Stimulated activated CD4-positive, alpha-beta T cell treated with anti-CD3 and anti-CD28 coated beads, Interleukin-15, amount 100 ng/mL, for 48 hours (primary cell): ENCODE results near the gene CFAP119.

Experiments used
- DNase-seq, 2 donors: peaks; one replicate each; pipeline ENCODE4 v3.0.0-alpha.2; 2020; ENCODE audit warnings: low read depth in 2 of 2

The CFAP119 gene

DNA sequence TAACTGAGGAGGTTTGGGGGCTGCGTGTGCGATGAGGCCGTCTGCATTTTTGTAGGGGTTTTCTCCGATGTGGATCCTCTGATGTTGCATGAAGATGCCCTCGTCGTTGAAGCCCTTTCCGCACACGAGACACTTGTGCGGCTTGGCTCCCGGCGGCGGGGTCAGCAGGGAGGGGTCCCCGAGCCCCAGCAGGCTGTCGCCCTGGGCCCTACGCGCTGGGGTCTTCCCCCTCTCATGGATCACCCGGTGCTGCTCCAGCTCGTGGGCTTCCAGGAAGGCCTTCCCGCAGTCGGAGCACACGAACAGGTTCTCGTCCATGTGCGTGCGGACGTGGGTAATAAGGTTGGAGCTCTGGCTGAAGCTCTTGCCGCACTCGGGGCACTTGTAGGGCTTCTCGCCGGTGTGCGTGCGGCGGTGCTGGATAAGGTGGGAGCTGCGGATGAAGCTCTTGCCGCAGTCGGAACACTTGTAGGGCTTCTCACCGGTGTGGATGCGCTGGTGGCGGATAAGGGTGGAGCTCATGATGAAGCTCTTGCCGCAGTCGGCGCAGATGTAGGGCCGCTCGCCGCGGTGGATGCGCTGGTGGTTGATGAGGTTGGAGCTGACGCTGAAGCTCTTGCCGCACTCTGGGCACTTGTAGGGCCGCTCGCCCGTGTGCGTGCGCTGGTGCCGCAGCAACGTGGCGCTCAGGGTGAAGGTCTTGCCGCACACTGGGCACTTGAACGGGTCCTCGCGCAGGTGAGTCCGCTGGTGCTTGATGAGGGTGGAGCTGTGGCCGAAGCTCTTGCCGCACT, 20.8 kb upstream of the CFAP119 start:
- no peak for DNase-seq

DNA sequence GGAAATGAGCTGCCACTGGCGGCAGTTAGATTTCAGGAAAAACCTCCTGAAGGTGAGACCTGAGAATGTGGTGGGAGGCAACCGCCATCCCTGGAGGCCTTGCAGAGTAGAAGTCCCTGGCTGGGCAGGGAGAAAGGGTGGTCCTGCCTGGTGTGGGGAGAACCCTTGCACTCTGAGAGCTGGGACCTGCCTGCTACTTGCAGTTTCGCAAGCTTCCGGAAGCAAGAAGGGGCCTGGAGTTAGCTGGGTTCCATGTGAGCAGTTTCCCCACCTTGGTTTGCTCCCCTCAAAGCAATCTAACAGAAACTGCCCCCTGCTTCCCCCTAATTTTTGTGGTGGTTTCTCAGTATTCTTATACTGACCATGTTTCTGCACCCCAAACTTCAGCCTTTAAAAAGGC, 18.7 kb upstream of the CFAP119 start:
- no peak for DNase-seq

DNA sequence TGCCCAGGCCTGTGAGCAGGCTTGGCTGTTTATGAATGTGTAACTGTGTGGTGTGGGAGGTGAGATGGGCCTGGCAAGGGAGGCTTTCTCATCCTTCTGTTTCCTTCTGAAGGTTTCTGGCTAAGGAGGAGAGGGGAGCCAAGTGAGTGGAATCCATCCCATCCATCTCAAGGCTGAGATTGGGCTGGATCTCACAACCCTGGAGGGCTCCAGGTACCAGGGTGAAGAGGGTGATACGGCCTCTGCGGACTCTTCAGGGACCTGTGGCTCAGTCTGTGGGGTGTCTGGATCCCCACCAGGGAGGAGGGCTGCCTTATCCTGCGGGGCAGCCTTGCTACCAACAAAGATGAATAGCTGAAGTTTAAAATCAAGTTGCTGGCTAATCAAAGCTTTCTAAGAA, 18.2 kb upstream of the CFAP119 start:
- DNase-seq, result no peak

DNA sequence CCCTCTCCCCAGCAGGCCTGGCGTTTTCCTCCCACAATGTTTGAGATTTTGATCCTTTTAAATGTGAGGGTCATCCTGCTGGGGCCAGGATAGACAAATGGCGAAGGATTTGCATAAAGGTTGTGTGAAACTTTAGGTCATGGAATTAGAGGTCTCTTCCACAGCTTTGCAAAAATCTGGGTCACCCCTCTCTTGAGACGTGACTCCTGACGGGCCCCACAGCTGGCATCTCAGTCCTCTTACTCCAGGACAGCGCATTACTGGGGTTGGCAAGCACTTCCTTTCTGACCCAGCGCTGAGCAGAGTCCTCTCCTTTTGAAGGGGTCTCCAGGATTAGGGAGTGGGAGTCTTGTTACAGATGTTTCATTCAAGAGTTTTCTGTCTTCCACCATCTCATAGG, 17.7 kb upstream of the CFAP119 start:
- no peak for DNase-seq

DNA sequence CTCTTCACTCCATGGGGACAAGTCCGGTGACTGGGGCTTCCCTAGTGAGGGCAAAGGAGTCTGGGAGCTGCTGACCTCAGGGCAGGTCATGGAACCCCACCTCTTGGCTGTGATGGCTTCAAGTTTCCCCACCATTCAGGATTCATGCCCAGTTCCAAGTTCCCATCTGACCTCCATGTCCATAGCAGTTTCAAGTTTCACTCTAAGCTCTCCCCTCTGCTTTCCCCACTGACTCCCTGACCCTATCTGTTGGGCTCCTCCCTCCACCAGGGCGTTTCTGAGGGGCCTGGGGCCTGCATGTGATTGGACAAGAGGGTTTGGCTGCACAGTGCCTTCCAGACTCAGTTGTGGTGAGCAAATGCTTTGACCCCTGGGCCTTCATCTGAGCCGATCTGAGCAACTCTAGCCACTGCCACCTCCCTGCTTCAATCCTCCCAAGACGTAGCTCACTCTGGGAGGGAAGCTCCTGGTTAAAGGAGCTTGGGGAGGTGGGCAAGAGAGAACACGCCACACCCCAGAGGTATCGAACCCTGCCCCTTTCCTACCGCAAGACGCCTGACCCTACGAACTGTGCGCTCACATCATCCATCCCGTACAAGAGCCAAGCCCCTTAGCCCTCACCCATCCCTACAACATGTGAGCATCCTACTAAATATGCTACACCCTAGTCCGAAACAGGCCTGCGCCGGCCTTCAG, 16.8 kb upstream of the CFAP119 start:
- DNase-seq, result no peak

DNA sequence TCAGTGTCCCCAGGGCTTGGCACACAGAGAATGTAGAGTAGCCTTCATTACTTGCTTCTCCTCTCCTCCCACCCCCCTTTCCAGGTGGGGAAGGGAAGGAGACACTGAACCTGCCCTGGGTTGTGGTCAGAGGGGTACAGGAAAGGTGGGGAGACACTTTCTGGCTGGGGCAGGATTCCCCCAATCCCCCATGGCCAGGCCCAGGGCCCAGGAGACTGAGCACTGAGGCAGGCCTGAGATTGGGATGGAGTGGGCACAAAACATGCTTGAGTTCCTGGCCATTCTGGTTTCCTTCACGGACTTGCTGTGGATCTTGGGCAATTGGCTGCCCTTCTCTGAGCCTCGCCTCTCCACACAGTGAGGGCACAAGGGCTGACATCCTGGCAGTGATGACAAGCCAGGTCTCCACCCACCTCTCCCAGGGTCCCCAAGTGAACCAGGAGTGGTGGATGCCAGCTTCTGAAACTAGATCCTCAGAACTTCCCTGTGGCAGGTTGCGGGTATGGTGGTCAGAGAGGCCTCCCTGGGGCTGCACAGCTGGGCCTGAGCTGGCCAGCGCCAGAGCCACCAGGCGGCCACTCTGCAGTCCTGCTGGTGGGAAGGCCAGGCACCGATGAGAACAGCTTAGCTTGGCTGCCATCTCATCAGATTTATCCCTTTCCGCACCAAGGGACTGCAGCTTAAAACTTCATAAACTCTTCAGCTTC, 15.9 kb upstream of the CFAP119 start:
- DNase-seq, result no peak

DNA sequence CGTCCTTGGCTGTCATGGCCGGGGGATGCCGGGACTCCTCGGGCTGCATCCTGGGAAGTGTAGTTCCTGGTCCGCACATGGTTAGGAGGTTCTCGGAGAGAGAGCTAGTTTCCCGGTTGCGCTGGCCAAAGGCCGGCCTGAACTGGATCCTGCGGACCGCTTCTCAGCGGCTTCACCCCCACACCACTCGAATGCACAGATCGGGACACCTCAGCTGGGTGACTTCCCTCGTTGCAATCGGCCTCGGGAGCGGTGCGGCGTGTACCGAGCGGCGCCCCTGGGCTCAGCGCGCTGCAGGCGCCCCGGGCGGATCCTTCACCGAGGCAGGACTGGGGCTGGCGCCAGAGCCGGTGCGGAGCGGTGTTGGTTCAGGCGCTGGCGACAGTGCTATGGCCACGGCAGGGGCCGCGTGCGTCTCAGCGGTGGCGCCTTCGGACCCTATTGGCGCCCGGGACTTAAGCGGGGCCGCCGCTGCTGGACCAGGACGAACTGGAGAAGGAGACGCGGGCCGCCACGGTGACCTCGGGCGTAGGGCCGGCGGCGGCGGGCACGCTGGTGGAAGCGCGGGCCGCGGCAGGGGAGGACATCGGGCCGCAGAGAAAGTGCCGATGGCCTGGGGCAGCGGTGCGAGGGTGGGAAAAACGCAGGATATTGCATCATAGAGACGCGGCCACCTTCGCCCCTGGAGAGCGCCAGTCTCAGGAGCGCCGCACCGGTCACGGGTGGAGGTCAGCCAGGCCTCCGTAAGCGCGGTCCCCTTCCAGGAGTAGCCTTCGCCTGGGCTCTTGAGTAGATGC, 13.7 kb upstream of the CFAP119 start:
- DNase-seq, result peak; percentile 51 to 54

DNA sequence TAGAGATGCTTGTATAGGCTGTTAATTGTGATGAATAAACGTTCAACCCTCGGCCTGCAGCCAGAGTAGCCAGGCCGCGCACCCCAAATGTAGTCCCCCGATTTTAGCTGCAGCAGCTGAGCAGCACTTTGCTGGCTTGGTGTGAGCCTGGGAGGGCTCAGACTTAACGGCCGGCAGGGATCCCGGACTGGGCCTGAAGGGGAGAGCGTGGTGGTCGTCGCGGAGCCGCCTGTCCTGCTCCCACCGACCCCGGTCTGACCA, 13.2 kb upstream of the CFAP119 start:
- DNase-seq, result no peak

DNA sequence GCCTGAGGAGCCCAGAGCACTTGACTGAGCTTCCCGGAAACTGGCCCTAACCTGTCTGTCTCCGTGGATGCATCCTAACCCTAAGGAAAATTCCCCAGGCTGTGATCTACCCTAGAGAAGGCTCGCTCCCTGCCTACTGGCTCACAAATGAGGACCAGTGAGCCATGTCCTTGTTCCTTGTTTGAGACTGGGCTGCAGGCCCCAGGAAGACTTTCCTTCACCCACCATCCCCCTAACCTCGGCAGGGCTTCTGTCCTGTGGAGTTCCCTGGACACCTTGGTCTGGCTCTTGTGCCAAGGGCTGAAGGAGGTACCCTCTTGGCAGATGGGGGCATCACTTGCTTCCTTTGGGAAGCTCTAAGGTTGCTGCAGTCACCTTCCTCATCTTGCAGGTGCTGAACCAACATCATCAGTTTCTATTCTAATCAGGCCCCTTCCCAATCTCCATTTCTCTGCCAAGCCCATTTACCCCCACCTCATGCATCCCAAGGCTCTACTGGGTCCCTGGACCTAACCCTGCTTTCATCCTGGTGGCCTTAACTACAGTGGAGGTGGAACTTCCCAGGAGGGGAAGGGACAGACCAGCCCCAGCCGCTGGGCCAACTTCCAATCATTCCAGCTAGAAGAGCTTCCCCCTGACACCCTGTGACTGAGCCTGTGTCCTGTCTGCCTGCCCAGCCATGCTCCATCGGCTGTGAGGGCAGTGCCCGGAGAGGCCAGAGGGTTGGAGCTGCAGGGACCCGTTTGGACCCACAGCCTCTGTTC, 12.7 kb upstream of the CFAP119 start:
- no peak for DNase-seq

DNA sequence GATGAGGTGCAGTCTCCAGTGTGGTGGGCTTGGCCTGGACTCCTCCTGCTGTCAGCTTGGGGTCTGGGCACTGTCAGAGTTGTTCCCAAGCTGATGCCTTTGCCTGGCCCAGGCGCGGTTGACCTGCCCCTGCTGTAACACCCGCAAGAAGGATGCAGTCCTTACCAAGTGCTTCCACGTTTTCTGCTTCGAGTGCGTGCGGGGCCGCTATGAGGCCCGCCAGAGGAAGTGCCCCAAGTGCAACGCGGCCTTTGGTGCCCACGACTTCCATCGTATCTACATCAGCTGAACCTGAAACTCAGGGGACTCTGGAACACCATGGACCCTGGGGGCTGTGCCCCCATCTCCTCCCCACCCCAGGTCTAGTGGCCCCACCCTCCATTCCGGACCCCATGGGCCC, 12.0 kb upstream of the CFAP119 start:
- no peak for DNase-seq

DNA sequence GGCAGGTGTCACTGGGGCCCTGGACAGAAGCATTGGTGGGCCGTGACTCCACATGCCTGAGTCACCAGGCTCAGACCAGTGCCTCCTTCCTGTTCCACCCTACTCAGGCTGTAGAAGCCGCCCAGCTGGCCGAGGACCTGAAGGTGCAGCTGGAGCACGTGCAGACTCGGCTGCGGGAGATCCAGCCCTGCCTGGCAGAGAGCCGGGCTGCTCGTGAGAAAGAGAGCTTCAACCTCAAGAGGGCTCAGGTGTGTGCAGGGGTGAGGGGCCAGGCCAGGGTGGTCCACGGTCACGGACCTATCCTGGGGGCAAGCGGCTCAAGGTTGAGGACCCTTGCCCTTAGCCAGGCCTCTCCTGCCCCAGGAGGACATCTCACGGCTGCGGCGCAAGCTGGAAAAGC, 9.9 kb upstream of the CFAP119 start:
- no peak for DNase-seq

DNA sequence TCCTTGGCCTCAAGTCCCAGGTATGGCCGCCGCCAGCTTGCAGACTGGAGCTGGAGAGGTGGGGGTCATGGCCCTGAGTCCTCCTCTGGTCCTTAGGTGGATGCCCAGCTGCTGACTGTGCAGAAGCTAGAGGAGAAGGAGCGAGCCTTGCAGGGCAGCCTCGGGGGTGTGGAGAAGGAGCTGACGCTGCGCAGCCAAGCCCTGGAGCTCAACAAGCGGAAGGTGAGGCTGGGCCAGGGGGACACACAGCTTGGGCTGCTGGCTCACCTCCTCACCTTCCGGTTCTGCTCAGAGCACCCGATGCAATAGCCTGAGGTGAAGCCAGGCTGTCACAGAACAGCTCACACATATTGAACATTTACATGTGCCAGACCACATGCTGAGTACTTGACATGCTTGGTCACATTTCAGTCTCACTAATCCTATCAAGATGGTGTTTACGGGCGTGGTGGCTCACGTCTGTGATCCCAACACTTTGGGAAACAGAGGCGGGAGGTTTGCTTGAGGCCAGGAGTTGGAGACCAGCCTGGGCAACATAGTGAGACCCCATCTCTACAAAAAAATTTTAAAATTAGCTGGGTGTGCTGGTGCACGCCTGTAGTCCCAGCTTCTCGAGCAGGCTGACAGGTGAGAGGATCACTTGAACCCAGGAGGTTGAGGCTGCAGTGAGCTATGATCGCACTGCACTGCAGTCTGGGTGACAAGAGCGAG, 7.7 kb upstream of the CFAP119 start:
- DNase-seq, result no peak

DNA sequence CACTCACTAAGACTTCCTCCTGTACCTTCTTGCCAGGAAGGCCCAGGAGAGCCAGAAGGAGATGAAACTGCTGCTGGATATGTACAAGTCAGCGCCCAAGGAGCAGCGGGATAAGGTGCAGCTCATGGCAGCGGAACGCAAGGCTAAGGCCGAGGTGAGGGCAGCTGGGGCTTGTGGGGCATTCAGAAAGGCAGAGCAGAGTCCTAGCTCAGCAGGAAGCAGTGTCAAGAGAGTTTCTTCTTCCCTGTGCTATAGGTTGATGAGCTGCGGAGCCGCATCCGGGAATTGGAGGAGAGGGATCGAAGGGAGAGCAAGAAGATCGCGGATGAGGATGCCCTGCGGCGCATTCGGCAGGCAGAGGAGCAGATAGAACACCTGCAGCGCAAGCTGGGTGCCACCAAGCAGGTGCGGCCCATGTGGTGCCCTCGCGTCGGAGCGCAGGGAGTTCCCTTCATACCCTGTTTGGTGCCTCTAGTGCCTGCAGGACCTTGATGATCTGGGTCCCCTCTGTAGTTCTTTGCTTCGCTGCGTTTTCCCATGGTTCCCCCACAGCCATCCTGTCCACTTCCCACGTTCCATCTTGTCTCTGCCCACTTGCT, 6.8 kb upstream of the CFAP119 start:
- DNase-seq, result no peak

DNA sequence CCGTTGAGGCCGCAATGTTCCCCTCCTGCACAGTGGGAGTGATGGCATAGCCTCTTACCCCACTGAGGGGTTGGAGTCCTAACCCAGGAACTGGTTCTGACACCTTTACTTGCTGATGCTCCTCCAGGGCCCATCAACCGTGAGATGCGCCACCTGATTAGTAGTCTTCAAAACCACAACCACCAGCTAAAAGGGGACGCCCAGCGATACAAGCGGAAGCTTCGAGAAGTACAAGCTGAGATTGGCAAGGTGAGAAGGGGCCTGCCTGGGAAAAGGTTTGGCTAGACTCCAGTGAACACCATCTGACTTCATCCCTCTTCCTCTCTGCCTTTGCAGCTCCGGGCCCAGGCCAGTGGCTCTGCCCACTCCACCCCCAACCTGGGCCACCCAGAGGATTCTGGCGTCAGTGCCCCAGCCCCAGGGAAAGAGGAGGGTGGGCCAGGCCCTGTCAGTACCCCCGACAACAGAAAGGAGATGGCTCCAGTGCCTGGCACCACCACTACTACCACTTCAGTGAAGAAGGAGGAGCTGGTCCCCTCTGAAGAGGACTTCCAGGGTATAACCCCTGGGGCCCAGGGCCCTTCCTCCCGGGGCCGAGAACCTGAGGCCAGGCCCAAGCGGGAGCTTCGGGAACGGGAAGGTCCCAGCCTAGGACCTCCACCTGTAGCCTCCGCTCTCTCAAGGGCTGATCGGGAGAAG, 6.1 kb upstream of the CFAP119 start:
- no peak for DNase-seq

DNA sequence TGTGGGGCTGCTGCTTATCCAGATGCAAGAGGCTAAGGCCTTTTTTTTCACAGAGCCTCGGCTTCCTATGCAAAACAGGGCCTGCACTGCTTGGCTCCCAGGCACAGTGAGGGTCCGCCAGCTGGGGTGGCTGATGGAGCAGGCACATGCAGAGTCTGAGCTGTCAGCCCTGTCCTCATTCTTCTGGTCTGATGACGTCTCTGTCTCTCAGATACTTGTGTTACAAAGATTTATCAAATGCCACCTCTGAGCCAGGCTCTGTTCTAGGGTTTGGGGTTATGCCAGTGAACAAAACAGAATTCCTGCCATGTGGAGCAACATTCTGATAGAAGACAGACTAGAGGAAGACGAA, 5.0 kb upstream of the CFAP119 start:
- DNase-seq, result no peak

DNA sequence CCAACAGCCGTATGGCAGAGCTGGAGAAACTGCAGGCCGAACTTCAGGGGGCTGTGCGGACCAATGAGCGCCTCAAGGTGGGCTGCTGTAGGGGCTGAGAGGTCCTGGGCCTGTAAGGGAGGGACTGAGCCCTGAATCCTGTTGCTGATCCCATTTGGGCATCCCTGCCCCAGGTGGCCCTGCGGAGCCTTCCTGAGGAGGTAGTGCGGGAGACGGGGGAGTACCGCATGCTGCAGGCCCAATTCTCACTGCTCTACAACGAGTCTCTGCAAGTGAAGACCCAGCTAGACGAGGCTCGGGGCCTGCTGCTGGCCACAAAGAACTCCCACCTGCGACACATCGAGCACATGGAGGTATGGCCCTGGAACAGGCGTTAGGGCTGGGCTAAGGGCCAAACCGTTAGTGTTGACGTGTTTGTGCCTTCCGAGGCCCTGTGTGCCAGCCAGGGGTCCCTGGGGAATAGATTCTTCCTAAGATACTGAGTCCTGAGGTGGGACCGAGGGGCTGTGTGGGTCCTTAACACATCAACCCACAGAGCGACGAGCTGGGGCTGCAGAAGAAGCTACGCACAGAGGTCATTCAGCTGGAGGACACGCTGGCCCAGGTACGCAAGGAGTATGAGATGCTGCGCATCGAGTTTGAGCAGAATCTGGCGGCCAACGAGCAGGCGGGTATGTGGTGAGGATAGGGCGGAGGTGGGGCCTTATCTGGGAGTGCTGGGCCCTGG, 4.5 kb upstream of the CFAP119 start:
- no peak for DNase-seq

DNA sequence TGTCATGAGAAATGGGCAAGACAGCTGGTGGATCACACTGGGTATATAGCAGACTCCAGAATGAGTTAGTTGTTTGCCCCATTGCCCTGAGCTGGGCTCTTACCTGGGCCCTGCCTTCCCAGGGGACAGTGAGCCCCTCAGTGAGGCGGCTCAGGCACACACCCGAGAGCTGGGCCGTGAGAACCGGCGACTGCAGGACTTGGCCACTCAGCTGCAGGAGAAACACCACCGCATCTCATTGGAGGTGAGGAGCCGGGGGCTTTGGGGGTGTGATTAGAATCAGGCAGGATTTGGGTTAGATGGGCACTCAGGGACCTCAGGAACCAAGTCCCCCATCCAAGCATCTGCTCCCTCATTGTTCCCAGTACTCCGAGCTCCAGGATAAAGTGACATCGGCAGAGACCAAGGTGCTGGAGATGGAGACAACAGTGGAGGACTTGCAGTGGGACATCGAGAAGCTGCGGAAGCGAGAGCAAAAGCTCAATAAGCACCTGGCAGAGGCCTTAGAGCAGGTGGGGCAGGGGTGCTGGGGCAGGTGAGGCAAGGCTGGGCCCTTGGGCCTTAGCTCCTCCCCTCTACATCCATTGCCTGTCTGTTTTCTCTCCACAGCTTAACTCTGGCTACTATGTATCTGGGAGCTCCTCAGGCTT, 3.1 kb upstream of the CFAP119 start:
- no peak for DNase-seq

DNA sequence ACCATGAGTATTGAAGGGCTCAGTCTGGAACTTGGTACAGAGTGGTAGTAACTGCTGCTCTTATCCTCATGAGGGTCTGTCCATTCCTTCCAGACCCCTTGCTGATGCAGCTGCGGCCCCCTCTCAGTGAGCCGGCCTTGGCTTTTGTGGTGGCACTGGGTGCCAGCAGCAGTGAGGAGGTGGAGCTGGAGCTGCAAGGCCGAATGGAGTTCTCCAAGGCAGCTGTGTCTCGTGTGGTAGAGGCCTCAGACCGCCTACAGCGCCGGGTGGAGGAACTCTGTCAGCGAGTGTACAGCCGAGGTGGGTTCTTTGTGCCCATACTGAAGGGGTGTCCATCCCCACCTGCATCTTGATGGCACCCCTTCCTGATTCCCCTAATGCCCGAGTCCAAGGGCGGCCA, 2.2 kb upstream of the CFAP119 start:
- no peak for DNase-seq
